GM15510 (cell line): ENCODE measurements around the gene PARP8.

Source experiments
- POLR2A ChIP-seq: IDR thresholded peaks from 3 replicates; pipeline ENCODE4 v1.6.1; 2011; ENCODE audit warnings: borderline replicate concordance; ENCODE audit not compliant: insufficient read length; ENCODE audit errors: extremely low read depth

PARP8 gene

DNA sequence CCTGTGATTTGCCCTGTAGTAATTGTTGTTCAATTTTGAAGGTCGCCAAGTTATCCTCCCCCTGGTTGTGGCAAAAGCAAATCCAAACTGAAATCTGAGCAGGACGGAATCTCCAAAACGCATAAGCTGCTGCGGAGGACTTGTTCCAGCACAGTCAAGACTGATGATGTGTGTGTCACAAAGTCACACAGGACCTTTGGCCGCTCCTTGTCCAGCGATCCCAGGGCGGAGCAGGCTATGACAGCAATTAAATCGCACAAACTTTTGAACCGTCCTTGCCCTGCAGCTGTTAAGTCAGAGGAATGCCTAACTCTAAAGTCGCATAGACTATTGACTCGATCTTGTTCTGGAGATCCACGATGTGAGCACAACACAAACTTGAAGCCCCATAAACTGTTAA, 128.4 kb downstream of the PARP8 start:
- no peak for TF ChIP-seq POLR2A

DNA sequence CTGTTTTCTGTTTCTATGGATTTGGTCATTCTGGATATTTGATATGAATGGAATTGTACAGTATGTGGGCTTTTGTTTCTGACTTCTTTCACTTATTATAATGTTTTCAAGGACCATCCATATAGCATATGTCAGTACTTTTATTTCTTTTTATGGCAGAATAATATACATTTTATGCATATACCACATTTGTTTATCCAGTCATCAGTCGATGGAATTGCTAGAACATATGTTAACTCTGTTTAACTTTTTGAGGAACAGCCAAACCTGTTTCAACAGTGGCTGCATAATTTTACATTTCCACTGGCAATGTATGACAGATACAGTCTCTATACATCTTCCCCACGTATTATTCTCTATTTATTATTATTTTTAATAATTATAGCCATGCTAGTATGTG, 131.6 kb downstream of the PARP8 start:
- no peak for TF ChIP-seq POLR2A

DNA sequence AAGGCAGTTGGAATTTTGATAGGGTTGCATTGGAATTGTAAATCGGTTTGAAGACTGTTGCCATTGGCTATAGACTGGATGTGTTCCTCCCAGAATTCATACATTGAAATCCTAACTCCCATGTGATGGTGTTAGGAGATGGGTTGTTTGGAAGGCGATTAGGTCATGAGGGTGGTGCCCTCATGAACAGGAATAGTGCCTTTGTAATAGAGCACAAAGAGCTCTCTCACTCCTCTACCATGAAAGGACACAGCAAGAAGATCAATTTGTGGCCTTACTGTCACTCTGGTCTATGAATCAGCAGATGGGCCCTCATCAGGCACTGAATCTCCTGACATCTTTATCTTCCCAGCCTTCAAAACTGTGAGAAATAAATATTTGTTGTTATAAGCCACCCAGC, 133.2 kb downstream of the PARP8 start:
- TF ChIP-seq POLR2A = no peak

DNA sequence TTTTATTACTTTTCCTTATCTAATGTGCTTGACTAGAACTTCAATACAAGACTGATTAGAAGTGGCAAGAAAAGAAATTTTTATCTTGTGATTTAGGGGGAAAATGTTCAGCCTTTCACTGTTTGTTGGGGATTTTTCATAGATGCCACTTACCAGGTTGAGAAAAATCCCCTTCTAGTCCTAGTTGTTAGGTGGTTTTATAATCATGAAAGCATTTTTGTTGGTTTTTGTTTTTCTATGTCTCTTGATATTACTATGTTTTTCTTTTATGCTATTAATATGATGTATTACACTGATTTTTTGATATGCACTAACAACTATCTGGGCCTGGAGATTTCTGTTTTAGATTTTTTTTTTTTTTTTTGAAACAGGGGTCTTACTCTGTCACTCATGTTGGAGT, 134.0 kb downstream of the PARP8 start:
- no peak for TF ChIP-seq POLR2A

DNA sequence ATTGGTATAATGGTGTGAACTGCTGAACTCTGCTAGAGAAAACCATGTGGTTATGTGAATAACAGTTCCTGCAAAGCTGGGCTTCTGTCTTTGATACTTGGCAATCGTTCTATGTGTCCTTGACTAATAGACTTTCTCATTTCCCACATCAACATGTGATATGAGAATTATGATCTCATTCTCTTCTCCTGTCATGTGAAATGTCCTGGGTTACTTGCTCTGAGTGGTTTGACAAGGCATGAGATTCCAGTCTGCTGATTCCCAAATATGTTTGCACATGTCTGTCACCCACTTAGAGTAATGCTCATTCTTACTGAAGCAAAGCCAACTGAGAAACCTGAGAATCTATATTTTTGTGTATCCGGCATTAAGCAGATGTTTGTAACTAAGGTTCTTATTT, 141.2 kb downstream of the PARP8 start:
- TF ChIP-seq POLR2A = no peak

DNA sequence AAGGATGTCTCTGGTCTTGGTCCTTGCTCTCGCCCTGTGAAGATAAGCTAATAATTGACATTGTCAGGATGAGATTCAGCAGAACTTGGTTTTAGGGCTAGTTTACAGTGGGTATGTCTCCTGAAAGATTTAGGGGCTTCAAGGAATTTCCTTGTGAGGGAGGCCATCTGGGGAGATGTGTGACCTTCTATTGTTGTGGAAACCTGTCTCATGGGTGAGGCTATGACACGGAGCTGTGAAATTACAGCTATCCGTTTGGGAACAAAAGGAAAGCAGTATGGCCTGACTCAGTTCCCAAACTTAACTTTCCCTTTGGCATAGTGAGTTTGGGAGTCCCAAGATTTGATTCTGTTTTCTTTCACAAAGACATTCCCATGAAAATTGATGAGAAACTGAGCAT, 142.0 kb downstream of the PARP8 start:
- TF ChIP-seq POLR2A = no peak

DNA sequence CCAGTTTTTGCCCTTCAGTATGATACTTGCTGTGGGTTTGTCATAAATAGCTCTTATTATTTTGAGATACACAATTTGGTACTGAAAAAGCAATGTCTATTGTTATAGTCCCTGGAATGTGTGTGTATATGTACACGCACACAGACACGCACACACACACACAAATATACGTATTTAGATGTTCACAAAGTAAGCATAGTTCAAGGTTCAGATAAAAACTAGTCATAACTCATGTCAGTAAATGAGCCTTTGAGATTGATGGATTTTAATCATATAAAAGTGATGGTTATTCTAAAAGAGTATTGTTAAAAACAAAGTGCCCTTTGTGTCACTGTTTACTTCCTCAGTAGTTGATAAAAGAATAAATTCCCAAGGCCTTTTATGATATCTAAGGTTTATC, 147.3 kb downstream of the PARP8 start:
- no peak for TF ChIP-seq POLR2A

DNA sequence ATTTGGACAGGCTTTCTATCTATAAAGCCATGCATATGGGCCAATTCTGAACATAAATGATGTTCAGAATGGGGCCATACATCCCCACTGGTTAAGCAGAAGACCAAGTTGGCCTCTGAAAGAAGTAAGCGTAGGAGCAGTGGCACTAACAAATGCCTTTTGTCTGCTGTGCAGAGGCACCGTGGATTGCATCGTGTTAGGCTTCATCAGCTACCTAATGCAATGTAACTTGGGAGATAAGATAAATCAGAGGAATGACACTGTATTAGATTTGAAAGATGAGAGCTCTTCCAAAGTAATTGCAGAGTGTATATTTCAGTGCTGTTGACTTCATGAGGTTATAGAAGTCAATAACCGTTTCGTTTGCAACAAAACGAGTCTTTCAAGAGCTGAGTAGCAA, 148.1 kb downstream of the PARP8 start:
- no peak for TF ChIP-seq POLR2A

DNA sequence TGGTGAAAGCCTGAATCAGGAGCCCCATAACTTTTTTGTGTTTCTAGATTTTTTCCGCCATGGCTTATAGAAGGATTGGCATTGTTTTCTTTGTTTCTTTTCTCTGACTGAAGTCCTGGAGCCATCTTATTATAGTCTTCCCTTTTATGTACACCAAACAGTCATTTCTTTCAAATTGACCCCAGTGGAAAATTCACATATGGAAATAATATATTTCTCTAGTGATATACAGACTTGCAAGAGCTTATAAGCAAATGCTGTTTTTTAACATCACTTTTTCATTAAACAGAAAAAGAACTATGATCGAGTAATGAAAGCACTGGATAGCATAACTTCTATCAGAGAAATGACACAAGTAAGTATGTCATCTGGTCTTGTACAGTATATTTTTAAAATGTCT, 155.6 kb downstream of the PARP8 start:
- no peak for TF ChIP-seq POLR2A

DNA sequence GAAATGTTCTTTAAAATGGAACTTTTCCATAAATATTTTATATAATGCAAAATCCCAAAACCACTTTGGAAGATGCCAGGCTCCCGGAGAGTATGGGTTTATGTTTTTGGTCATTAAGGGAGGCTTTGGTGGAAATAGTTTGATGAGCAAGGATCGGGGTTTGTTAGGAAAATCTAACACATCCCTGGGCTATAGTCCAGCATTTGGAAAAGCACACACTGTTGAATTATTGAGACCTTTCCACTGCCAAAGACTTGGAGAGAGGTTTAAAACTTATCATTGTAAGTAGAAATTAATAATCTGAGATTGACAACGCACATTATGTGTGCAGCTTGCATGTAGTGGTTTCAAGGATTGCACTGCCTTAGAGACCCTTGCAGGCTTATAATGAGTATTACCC, 156.3 kb downstream of the PARP8 start:
- no peak for TF ChIP-seq POLR2A

DNA sequence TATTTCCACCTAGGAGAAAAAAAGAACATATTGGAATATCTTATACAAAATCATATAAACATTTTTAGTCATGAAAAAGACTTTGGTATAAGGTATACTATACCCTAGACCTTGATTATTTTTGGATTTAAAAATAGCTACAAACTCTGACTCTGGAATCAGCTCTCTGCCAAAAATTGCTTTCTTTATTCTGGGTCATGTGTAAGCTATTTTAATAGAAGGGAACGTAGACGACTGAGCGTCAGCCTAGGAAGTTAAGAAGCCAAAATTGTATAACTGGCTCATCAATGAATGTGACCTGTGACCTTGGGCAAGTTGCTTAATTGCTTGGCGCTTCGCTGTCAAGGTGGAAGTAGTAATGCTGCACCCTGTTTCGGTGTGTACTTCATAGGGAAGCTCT, 157.1 kb downstream of the PARP8 start:
- no peak for TF ChIP-seq POLR2A

DNA sequence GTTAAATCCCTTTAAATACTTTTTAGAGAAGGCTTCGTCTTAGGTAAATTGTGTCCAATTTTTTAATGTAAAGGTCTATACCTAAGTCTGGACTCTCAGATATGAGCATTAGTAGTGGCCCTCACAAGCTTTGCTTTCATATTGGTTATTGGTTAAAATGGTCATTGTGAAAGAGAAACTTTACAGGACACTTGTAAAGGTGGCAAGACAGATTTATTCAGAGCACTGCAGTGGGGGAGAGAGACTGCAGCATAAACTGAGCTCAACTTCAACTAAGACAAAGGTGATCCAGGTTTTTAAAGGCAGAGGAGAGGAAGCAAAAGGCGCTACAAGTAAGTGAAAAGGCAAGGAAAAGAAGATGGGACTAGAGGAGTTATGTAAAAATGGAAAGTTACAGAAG, 157.7 kb downstream of the PARP8 start:
- no peak for TF ChIP-seq POLR2A

DNA sequence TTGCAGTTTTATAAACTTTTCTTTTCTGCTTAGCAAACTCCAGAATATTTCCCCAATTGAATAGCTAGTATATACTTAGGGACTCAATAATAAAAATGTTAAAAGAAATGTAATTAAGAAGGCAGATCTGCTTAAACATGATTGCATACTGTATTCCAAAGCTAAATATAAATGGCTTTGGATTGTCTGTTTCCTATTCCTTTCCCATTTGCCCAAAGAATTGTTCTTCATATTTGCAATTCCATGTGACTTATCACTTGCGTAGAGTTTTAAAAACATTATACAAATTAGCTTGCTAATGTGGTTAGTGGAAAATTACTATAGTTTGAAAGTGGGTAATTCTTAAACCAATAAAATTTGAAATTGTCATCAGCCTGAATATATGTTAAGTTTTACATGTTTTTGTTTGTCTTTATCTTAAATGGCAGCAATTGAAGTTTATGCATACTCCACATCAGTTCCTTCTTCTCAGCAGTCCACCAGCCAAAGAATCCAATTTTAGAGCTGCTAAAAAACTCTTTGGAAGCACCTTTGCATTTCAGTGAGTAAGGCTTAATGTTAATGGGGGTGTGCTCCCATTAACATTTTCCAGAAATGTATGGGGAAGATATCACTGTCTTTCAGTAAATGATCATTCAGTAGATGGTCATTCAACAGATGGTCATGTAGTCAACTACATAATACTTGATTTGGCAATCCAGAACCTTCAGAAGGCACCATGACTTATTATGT, 161.2 kb downstream of the PARP8 start:
- no peak for TF ChIP-seq POLR2A

DNA sequence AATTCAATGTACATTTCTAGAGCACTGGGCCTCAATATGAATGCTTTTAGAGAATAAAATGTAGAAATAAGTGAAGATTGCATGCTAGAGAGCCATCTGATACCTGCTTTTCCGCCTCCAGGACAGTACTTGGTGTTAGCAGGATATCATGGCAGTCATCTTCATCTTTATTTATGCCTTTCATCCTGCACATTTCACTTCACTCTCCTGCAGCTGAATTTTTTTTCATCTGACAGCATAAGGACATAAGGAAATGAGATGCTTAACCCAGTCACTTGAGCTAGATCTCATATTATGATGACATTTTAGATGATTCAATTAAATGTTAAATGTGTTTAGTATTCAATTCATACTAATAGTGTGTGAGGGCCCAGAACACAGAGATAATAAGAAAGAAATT, 162.6 kb downstream of the PARP8 start:
- no peak for TF ChIP-seq POLR2A

DNA sequence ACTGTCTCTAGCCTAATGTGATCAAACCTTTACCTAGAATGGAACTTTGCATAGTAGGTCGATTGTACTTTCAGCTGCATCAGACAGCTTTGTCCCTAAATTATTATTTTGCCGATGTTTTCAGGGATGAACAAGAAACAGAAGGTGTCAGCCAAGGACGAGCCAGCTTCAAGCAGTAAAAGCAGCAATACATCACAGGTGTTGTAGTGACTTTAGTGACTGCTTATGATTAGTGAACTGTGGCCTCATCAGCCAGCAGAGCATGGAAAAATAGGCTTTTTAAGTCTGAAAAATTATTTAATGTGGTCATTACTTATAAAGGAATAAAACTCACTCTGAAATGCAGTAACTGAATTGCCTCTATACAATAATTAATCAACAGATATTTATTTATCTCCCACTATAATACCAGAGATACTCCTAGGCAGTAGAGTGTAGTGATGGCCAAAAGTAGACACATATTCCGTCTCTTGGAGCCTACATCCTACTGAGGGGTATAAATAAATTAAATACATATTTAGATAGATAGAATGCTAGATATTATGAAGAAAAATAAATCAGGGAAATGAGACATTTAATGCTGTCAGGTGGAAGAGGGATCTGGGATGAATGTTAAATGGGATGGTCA, 166.3 kb downstream of the PARP8 start:
- no peak for TF ChIP-seq POLR2A

DNA sequence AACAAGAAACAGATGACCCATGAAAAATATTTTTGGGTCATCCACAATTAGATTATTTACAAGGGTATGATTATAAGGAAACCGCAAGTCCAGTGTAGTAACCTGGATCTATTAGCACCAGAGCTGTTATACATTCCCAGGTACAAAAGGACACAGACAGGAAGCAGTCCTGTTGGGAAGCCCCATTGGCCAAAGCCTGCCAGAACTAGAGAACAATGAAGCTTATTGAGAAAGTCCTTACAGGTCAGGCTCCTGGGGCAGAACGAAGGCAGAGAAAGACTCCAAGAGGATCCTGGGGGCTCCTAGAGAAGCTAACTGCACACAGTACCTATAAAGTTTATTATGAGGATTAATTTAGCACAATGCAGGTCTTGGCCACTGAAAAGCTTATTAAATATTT, 169.9 kb downstream of the PARP8 start:
- TF ChIP-seq POLR2A = no peak
